Measurements from ENCODE around the gene DCXR.
A peak's percentile ranks its signal among the peaks of the same experiment; 100 is the strongest.

DCXR gene

DNA sequence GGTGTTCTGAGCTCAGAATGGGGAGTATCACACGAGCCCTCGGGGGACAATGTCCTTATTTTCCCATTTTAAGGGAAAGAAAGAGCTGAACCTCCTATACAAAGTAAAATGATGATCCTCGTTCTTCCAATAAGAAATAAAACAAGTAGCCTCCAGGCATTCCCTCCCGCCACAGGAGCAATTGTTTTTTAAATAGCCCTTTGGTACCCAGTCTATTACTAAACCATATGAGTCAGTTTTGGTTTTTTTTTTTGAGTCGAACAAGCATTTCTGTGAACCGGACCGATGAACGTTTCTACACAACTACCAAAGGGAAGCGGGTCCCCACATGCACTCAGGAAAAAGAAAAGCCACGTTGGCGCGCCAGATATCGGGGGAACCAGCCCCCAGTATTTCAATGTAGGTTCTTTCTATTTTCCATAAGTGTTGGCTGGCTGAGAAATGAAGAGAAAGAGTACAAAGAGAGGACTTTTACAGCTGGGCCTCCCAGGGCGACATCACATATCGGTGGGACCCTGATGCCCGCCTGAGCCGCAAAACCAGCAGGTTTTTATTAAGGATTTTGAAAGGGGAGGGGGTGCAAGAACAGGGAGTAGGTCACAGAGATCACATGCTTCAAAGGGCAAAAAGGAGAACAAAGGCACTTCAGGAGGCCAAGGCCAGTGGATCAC, 3.8 kb upstream of the DCXR start:
- no peak for DNase-seq

DNA sequence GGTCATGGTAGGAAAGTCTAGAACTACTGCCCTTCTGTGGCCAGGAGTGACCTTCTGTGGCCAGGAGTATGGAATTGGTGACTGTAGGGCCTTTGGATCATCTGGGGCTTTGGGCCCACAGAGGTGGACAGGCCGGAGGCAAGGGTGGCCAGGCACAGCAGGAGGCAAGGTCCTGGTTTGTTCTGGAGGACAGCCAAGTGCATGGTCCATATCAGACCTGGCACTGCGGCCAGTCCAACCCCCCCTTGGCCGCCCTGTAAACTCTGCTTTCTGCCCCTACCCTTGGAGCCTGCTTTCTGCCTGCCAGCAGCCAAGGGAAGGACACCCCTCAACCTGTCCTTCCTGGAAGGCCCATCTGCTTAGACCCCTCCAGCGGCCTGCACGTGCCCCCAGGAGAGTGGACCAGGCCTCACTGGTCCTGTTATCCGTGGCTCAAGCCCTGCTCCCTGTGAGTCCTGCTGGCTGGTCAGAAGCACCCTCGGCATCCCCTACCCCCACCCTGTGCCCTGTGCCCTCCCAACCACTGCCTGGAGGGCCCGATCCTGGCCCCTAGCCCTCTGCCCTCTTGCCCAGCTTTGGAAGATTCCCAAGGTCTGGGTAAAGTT, 2.3 kb upstream of the DCXR start:
- no peak for DNase-seq

DNA sequence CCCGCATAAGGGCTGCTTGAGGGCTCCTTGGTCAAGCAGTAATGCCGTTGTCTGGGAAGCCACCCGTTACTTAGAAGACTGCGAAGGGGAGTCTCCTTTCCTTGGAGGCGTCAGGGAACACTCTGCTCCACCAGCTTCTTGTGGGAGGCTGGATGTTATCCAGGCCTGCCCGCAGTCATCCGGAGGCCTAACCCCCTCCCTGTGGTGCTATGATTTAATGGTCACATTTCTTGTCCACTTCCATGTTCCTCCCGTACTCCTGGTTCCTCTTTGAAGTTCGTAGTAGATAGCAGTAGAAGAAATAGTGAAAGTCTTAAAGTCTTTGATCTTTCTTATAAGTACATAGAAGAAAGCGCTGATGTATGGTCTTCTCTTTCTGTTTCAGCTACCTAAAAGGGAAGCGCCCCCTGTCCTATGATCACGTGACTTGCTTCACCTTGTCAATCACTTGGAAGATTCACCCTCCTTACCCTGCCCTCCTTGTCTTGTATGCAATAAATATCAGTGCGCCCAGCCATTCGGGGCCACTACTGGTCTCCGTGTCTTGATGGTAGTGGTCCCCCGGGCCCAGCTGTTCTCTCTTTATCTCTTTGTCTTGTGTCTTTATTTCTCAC, 1.4 kb upstream of the DCXR start:
- peak in 1 of 58 donors; percentile 28 for DNase-seq

DNA sequence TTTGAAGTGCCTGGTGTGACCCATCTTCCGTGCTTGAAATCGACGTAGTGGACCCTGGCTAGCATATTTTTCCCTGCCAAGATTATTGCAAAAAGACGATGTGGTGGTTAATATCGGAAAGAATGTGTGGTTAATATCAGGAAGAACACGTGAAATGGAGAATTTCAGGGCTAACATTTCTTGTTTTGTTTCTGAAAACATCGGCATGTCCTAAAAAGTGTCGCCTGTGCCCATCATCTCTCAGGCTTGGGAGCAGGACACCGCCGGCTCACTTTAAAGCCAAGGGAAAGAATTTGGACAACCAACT, 345 bp upstream of the DCXR start:
- DNase-seq: peak in 1 of 58 donors; percentile 49

DNA sequence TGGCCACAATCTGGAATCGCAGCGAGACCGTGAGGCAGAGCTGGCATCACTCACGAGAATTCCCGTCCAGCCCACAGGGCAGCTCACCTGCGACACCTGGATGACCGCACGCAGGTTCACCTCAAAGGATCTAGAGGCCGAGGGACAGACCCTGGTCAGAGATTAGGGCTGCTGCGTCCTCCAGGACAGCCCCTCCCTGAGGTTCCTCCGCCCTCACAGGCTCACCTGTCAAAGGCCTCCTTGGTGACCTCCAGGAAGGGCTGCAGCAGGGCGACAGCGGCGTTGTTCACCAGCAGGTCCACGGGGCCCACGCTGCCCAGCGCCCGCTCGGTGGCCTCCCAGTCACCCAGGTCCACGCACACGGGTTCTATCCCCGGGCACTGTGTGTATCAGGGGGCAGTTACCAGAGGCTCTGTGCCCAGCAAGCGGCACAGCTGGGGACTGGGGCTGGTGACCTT, 834 bp downstream of the DCXR start:
- no peak for DNase-seq

DNA sequence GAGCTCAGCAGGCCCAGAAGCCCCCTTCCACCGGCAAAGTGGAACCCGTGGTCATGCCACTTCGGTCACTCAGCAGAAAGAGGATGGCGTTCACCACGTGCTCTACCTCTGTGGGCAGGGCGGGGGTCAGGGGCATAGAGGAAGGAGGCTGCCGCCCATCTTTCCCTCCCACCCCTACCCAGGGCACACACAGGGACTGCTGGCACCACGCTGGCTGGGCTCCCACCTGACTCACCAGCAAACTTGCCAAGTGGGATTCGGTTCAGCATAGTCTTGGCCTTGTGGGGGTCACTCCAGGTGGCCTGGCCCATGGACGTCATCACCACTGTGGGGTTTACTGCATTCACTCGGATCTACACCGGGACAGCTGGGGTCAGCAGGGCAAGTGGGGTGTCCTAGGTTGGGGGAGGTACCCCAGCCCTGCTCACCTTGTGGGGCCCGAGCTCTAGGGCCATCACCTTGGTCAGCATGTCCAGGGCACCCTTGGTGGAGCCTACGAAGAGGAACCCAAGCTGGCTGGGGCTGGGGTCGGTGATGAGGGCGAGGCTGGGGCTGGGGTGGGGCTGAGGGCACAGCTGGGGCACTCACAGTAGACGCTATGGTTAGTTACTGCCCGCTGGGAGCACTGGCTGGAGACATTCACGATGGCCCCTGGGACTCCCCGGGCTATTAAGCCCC, 1.4 kb downstream of the DCXR start:
- DNase-seq: no peak

DNA sequence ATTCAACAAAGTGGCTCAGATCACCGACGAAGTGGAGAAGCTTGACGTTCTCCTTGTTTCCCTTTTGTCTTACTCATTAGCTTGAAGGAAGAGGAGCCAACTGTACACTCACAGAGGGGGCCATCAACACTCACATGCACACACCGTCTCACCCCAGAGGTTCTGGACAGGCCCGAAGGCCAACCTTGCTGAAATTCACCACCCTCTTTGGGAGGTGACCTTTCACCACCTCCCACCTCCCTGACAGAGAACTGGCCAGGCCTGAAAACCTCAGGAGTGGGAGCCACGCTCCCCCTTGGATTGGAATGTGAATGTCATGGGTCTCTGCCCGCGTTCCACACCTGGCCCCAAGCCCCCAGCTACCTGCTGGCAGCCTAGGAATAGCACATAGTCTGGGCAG, 2.0 kb downstream of the DCXR start:
- no peak for DNase-seq

DNA sequence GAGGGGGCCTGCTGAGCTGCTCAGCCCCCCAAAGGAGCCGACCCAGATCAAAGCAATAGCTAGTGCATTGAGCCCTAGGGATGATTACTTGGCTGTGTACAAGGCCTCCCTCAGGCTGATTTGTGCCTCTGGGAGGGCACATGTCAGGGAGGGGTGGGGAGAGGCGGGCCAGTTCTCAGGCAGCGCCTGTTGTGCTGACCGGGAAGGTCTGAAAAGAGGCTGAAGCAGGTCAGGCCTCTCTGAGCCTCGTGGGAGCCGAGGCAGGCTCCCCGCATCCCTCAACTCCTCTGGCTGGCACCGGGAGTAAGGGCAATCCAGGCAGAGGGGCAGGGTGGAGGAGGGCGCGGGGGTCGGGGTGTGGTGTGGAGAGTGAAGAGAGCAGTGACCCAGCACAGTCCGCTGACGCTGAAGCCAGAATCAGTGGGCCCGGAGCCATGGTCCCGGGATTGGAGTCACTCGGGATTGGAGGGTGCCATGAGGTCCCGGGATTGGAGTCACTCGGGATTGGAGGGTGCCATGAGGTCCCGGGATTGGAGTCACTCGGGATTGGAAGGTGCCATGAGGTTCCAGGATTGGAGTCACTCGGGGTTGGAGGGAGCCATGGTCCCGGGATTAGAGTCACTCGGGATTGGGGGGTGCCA, 3.0 kb downstream of the DCXR start:
- DNase-seq: no peak

DNA sequence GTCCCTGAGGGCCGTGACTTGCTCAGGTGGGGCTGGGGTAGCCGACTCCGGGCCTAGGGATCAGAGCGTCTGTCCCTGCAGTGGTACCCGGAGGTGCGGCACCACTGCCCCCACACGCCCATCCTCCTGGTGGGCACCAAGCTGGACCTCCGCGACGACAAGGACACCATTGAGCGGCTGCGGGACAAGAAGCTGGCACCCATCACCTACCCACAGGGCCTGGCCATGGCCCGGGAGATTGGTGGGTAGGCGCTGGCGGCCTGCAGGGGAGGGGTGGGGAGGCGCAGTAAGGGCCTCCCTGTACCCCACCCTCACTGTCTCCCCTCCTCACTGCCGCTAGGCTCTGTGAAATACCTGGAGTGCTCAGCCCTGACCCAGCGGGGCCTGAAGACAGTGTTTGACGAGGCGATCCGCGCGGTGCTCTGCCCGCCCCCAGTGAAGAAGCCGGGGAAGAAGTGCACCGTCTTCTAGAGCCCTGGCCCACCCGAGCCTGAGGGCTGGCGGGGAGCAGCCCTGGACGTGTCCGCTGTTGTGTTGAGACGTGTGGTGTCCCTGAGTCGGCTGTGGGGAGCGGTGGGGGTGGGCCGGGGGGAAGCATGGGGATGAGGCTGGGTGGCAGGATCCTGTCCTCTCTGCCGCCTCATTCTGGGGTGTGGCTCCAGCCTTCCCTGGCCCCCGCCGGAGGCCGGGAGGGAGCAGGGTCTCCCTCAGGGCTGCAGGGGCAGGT, 4.0 kb downstream of the DCXR start:
- no peak for DNase-seq

DNA sequence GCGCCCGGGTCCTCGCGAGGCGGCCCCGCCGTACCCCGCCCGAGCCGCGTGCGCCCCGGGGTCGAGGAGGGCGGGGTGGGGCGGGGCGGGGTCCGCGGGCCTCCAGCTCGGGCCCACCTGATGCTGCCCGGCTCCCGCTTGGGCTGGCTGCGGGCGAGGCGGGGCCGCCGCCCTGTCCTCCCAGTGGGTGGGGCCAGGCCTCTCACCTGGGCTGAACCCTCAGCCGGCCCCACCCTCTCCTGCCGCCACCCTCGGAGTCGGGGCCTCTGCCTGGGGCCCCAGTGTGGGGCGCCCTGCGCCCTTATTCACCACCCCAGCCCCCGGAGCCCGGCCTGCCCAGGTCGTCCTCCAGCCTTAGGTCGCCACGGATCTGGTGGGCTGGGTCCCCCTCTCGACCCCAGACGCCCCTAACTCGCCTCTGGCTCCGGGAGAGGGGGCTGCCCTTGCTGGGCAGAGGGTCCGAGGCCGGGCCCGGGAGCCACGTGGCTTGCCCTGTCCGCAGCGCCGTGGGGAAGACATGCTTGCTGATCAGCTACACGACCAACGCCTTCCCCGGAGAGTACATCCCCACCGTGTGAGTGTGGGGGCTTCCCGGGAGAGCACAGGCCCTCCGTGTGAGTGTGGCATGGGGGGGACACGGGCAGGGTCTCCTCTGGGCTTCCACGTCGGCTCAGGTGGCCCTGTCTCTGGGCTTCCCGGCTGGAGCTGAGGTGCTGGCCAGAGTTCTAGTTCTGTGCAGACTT, 5.4 kb downstream of the DCXR start:
- DNase-seq: peak in 1 of 58 donors; percentile 15

DNA sequence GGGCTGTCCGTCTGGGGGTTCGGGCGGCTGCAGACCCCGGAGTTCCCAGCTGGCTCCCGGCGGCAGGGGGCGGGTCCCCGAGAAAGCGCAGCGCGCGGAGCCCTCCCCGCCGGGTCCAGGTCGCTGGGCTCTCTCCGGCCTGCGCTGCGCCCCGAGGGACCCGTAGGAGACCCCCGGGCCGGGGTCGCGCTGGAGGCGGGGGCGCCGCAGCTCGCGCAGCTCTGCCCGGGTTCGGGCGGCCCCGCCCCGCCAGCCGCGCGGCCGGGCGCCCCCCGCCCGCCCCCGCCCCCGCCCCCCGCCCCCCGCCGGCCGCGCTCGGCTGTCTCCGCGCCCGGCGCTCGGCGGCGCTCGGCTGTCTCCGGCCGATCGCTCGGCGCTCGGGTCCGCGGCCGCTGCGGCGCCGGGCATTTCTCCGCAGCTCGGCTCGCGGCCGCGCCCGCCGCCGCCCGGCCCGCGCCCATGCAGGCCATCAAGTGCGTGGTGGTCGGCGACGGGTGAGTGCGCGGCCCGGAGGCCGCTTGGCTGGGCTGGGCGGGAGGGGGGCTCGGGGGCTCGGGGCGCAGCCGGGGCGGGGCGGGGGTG, 6.1 kb downstream of the DCXR start, which contains the start of gene RAC3:
RAC3 (plus strand) TSS at position 376 of the 582 bp plus-strand sequence; CDS start at position 460, 84 bp downstream.
- DNase-seq: peak in 1 of 58 donors; percentile 23

DNA sequence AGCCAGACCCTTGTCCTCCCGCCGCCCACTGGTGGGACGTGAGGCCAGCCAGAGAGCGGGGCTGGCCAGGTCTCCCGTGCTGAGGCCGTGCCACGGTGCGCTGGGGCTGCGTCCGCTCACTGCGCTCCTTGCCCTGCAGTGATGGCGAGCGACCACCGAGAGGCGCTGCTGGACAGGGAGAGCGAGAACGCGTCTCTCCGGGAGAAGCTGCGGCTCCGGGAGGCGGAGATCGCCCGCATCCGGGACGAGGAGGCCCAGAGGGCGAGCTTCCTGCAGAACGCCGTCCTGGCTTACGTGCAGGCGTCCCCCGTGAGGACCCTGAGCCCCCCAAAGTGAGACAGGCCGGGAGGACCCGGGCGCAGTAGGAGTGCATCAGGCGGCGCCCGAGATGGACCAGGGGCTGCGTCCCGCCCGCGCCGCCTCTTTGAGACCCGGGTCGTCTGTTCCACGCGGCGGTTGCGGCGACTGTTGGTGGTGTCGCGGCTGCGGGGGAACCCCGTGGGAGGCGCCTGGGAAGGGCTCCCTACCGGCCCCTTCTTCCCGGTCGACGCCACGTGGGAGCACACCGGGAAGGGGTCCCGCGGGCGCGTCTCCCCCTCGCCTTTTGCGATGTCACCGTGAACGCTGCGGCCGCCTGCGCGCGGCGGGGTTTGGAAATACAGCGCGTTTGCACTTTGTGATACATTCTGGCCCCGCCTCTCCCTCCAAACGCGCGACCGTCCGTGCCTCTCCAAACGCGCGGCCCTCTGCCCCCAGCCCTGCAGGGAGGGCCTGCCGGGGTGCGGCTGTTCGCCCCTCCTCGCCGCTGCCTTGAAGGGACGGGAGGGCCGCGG, 6.8 kb downstream of the DCXR start:
- peak in 57 of 58 donors; percentile 26 to 89 (median 72) for DNase-seq

DNA sequence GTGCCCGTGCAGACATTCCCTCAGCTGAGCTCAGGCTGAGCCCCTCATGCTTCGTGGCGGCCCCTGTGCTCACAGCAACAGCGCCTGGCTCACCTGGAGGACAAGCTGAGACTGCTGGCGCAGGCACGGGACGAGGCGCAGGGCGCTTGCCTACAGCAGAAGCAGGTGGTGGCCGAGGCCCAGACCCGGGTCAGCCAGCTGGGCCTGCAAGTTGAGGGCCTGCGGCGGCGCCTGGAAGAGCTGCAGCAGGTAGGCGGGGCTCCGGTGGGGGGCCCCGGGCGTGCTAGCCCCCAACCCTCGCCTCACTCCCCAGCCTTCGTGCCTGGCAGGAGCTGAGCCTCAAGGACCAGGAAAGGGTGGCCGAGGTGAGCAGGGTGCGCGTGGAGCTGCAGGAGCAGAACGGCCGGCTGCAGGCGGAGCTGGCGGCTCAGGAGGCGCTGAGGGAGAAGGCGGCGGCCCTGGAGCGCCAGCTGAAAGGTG, 7.5 kb downstream of the DCXR start:
- DNase-seq: no peak

DNA sequence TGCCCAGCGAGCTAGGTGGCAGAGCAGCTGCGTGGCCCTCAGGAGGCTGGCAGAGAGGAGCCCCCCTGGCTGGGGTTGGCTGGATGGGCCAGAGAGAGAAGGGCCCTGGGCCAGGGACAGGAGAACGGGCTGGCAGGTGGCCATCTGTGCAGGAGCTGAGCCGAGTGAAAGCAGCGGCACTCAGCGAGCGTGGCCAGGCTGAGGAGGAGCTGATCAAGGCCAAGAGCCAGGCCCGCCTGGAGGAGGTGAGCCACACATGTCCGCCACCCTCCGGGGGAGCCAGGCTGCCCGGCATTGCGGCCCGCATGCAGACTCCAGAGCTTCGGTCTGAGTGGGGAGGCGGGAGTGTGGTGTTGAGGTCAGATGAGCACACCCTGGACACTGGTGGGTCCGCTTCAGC, 8.1 kb downstream of the DCXR start:
- peak in 1 of 58 donors; percentile 17 for DNase-seq

DNA sequence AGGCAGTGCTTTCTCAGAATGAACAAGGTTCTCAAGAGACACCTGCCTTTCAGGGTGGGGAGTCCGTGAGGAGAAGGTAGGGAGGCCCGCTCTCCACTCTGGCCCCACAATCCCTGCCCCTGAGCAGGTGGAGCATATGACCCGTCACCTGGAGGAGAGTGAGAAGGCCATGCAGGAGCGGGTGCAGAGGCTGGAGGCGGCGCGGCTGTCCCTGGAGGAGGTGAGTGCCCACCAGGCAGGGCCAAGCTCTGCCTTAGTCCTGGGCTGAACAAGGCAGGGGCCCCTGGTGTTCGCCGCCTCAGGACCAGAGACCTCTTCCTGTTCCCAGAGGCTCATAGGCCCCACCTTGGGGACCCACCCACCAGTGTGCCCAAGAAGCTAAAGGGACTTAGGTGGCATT, 8.5 kb downstream of the DCXR start:
- no peak for DNase-seq

DNA sequence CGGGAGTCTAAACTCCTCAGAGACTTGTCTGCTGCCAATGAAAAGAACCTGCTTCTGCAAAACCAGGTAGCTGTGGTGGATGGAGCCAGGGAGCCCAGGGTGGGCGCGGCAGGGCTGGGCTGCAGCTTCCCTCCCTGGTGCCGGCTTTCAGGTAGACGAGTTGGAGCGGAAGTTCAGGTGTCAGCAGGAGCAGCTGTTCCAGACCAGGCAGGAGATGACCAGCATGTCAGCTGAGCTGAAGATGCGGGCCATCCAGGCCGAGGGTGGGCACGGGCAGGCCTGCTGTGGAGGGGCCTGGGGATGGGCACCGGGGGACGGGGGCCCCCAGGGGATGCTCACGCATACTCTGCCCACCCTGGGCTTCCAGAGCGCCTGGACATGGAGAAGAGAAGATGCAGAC, 9.3 kb downstream of the DCXR start:
- no peak for DNase-seq

DNA sequence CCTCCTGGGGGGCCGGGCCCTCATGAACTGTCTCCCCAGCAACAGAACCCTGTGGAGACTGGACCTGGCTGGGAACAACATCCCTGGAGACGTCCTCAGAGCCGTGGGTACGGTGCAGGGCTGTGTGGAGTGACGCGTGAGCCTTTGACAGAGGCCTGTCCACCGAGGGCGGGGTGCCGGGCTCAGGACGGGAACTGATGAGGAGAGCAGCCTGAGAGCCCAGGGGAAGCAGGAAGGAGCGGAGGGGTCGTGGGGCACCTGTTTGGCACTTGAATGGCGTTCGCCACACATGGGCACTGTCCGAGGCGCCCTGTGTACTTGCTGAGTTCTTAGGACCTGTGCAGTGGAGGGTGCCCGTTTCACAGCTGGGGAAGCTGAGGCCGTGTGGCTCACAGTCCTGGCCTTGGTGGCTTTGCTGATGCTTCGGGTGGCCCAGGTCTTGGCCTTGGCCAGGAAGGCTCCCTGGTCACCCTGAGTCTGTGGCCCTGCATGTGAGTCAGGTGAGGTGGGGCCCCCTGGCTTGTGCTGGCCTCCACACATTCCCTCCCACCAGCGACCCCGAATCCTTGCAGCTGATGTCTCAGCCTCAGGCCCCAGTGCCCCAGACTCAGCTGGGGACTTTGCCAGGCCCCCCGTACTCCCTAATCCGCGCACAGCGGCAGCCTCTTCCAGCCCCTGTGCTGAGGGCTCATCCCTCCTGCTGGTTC, 11.9 kb downstream of the DCXR start:
- DNase-seq: no peak

DNA sequence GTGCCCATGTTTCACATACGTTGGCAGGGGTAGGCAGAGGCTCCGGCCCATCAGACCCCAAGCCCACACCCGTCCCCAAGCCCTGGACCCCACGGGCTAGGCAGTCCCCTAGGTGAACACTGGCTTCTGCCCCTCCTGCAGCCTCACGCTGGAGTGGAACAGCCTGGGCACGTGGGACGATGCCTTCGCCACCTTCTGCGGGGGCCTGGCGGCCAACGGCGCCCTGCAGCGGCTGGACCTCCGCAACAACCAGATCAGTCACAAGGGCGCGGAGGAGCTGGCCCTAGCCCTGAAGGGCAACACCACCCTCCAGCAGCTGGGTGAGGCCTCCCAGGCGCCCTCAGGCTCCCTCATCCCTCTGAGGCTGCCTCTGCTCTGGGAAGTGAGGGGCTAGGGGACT, 12.6 kb downstream of the DCXR start:
- DNase-seq: no peak

All from anterior cingulate cortex (tissue), 58 donors.